ENCODE data around the gene STOX1. TPM values are rescaled to one million over a fixed set of nuclear protein-coding genes. Genes with fewer than 3 reads are reported as not detected.

Gene STOX1
- total and polyA plus RNA-seq, 2 of the 13 experiments (the other 11 are each of a cell fraction or from before 2014, with no cell fraction given): 2.5 to 6.0 TPM

- TF ChIP-seq ZNF687 (CRISPR knock-in tag; IDR thresholded peaks at IDR 0.05) (peak; percentile 95), YEATS2 (CRISPR knock-in tag; IDR thresholded peaks at IDR 0.05; ENCODE audit: borderline replicate concordance) (peak; percentile 71; the same call in 1 of the 2 replicates), THAP9 (CRISPR knock-in tag; IDR thresholded peaks at IDR 0.05; ENCODE audit: borderline replicate concordance) (peak; percentile 86; the same call in 1 of the 2 replicates), EED (CRISPR knock-in tag; IDR thresholded peaks at IDR 0.05) (no peak; the same call in 1 of the 2 replicates), NONO (IDR thresholded peaks at IDR 0.05) (no peak), NONO (CRISPR knock-in tag; conservative IDR thresholded peaks at IDR 0.05) (peak; percentile 35; the same call in 1 of the 2 replicates), BRF2 (CRISPR knock-in tag; IDR thresholded peaks at IDR 0.05) (peak; percentile 9; the same call in 1 of the 2 replicates), ZNF335 (CRISPR knock-in tag; IDR thresholded peaks at IDR 0.05) (peak; percentile 75; the same call in 1 of the 2 replicates), TFDP2 (CRISPR knock-in tag; IDR thresholded peaks at IDR 0.05) (peak; percentile 1; the same call in 1 of the 2 replicates), GTF3A (CRISPR knock-in tag; conservative IDR thresholded peaks at IDR 0.05) (no peak), HNRNPH1 (optimal IDR thresholded peaks at IDR 0.05; ENCODE audit: low read depth, low read length) (no peak), ZNF784 (CRISPR knock-in tag; IDR thresholded peaks at IDR 0.05; ENCODE audit: borderline replicate concordance) (no peak; the same call in 1 of the 2 replicates), ATF5 (CRISPR knock-in tag; IDR thresholded peaks at IDR 0.05; ENCODE audit: low read depth) (no peak), TFAP4 (IDR thresholded peaks at IDR 0.05; ENCODE audit: borderline replicate concordance, low read depth) (peak; percentile 52; the same call in 1 of the 2 replicates), NFATC3 (CRISPR knock-in tag; IDR thresholded peaks at IDR 0.05) (0 out of 2 replicates have a peak, but pooled peaks have one; percentile 25)
These were observed 74.0 kb downstream of the STOX1 start, which contains the start of gene DDX50 (continued) for GRCh38 chr10:68901105-68901927.
